HCT116 (cell line): ENCODE data around the gene PRM1. TPM values are rescaled to one million over a fixed set of nuclear protein-coding genes. Genes with fewer than 3 reads are reported as not detected.

Experiments
- ATAC-seq: fragments of 200-7000 bp; cut with Tn5 transposase; 2 replicates; pipeline ENCODE4 v1.9.1; 2020; ENCODE audit warnings: mild to moderate bottlenecking, moderate library complexity
- BruUV-seq: library from RNA; stranded (reverse); fragments of 400-500 nt; replicated peaks from 2 replicates; lab custom pipeline; 2021; lab: Mats Ljungman, UMichigan
- CTCF ChIA-PET: fragments of 300-600 bp; sonication (Branson Sonifier 250); formaldehyde crosslinking; loops from one replicate; lab custom pipeline; 2021; ENCODE audit warnings: antibody characterized with exemption; lab: Charles Lee
- POLR2A ChIA-PET: fragments of 300-600, 350-600 bp; sonication (Branson Sonifier 250); formaldehyde crosslinking; loops from one replicate; lab custom pipeline; 2021; ENCODE audit warnings: antibody characterized with exemption; lab: Charles Lee
- RAD21 ChIA-PET, 2 experiments: fragments of 300-600 bp; sonication (Branson Sonifier 250); formaldehyde crosslinking; loops; one replicate each; lab custom pipeline; 2023; ENCODE audit warnings: low total read pairs in 2 of 2; ENCODE audit not compliant: uncharacterized antibody in 2 of 2, unreplicated experiment in 2 of 2, low non-redundant PET in 1 of 2; lab: Charles Lee
- DNase-seq: peaks from one replicate; pipeline ENCODE4 v3.0.0-alpha.2; 2010; ENCODE audit warnings: low read depth, low spot score
- H2AFZ ChIP-seq: fragments of 200-600 bp; shearing (Covaris generic), sonication (generic); 2 replicates; pipeline ENCODE4 v1.6.1; 2017; ENCODE audit warnings: low read depth, mixed run types, mixed read lengths, antibody characterized with exemption, low read length; ENCODE audit not compliant: poor library complexity, severe bottlenecking
- H3K27ac ChIP-seq: 2 replicates; pipeline ENCODE4 v1.5.1; 2012; ENCODE audit warnings: low read depth, low read length
- H3K27me3 ChIP-seq: fragments of 200-600 bp; sonication (generic); 2 replicates; pipeline ENCODE4 v1.6.1; 2016; ENCODE audit warnings: mixed run types, low read length, mixed read lengths; ENCODE audit not compliant: insufficient read depth
- H3K36me3 ChIP-seq, 2 experiments: fragments of 200-500 bp in 1 of 2; fragments of 200-600 bp in 1 of 2; sonication (Bioruptor generic) in 1 of 2; sonication (generic) in 1 of 2; 2 replicates each; pipeline versions ENCODE4 v1.5.1 to v1.6.1; 2014 to 2016; ENCODE audit warnings: low read length in 2 of 2, inconsistent platforms in 1 of 2, mixed read lengths in 1 of 2, mixed run types in 1 of 2; ENCODE audit not compliant: insufficient read depth in 2 of 2, control insufficient read depth in 1 of 2
- H3K4me1 ChIP-seq, 2 experiments: fragments of 200-600 bp in 1 of 2; sonication (generic) in 1 of 2; 2 replicates each; pipeline versions ENCODE4 v1.5.1 to v1.6.1; 2012 to 2017; ENCODE audit warnings: low read length in 2 of 2, inconsistent platforms in 1 of 2, mild to moderate bottlenecking in 1 of 2, mixed read lengths in 1 of 2, mixed run types in 1 of 2, moderate library complexity in 1 of 2; ENCODE audit not compliant: insufficient read depth in 2 of 2, control insufficient read depth in 1 of 2
- H3K4me2 ChIP-seq: fragments of 200-600 bp; sonication (generic); 2 replicates; pipeline ENCODE4 v1.6.1; 2017; ENCODE audit warnings: mixed run types, low read length, mixed read lengths
- H3K4me3 ChIP-seq, 2 experiments: fragments of 200-600 bp in 1 of 2; sonication (generic) in 1 of 2; replicated peaks in 1 of 2; 2 replicates each; pipeline ENCODE4 v1.5.1; 2011 to 2016; ENCODE audit warnings: low read length in 2 of 2, control low read depth in 1 of 2, low read depth in 1 of 2, mild to moderate bottlenecking in 1 of 2, mixed read lengths in 1 of 2, mixed run types in 1 of 2
- H3K79me2 ChIP-seq: fragments of 200-600 bp; sonication (generic); 2 replicates; pipeline ENCODE4 v1.6.1; 2017; ENCODE audit warnings: mild to moderate bottlenecking, mixed run types, low read length, moderate library complexity, mixed read lengths; ENCODE audit not compliant: insufficient read depth
- H3K9ac ChIP-seq: fragments of 200-600 bp; sonication (generic); 2 replicates; pipeline ENCODE4 v1.6.1; 2016; ENCODE audit warnings: low read length, mixed read lengths
- H3K9me2 ChIP-seq: fragments of 200-600 bp; sonication (generic), shearing (Covaris generic); 2 replicates; pipeline ENCODE4 v1.6.1; 2017; ENCODE audit warnings: mixed run types, mild to moderate bottlenecking, moderate library complexity; ENCODE audit not compliant: insufficient read depth
- H3K9me3 ChIP-seq, 2 experiments: fragments of 200-500 bp in 1 of 2; fragments of 200-600 bp in 1 of 2; sonication (Bioruptor generic) in 1 of 2; sonication (generic) in 1 of 2; 2 replicates each; pipeline ENCODE4 v1.6.1; 2014 to 2017; ENCODE audit warnings: low read length in 2 of 2, mixed read lengths in 2 of 2, inconsistent platforms in 1 of 2, low read depth in 1 of 2, mild to moderate bottlenecking in 1 of 2, mixed run types in 1 of 2, moderate library complexity in 1 of 2; ENCODE audit not compliant: control insufficient read depth in 1 of 2, insufficient read depth in 1 of 2
- H4K20me1 ChIP-seq: fragments of 200-600 bp; sonication (generic), shearing (Covaris generic); 2 replicates; pipeline ENCODE4 v1.6.1; 2017; ENCODE audit warnings: mixed run types, mild to moderate bottlenecking, moderate library complexity; ENCODE audit not compliant: insufficient read depth
- CBX3 ChIP-seq: IDR thresholded peaks from 2 replicates; pipeline ENCODE4 v1.6.1; 2012; ENCODE audit warnings: low read depth
- CEBPB ChIP-seq: IDR thresholded peaks from 2 replicates; pipeline ENCODE4 v1.6.1; 2012; ENCODE audit warnings: low read depth
- EGR1 ChIP-seq: IDR thresholded peaks from 2 replicates; pipeline ENCODE4 v1.6.1; 2012; ENCODE audit warnings: low read depth
- JUND ChIP-seq: IDR thresholded peaks from 2 replicates; pipeline ENCODE4 v1.6.1; 2012
- RAD21 ChIP-seq: IDR thresholded peaks from 2 replicates; pipeline ENCODE4 v1.6.1; 2012; ENCODE audit warnings: low read depth, mild to moderate bottlenecking
- SIN3A ChIP-seq: IDR thresholded peaks from 2 replicates; pipeline ENCODE4 v1.6.1; 2012; ENCODE audit warnings: low read depth
- TCF7L2 ChIP-seq: IDR thresholded peaks from 2 replicates; pipeline ENCODE4 v1.7.0; 2011; ENCODE audit warnings: borderline replicate concordance, inconsistent platforms; ENCODE audit not compliant: insufficient read depth, insufficient read length; ENCODE audit errors: extremely low read depth
- intact Hi-C: fragments of 100-400 bp; cut with micrococcal nuclease; formaldehyde crosslinking; loops from 2 replicates; pipeline ENCODE4 v1.10.0; 2022
- total RNA-seq: library from RNA; stranded (reverse); gene quantifications from one replicate; pipeline ENCODE4 v1.2.1, GENCODE V29; 2021; ENCODE audit not compliant: unreplicated experiment
- TF ChIP-seq, protein P1 (sequence below): IDR thresholded peaks from 2 replicates; pipeline ENCODE4 v1.6.1; 2011; ENCODE audit warnings: mild to moderate bottlenecking, low read length, moderate library complexity; ENCODE audit not compliant: insufficient replicate concordance; ENCODE audit errors: extremely low read depth

PRM1 gene
- total RNA-seq, 1 experiment from 2014 or later = not detected

DNA sequence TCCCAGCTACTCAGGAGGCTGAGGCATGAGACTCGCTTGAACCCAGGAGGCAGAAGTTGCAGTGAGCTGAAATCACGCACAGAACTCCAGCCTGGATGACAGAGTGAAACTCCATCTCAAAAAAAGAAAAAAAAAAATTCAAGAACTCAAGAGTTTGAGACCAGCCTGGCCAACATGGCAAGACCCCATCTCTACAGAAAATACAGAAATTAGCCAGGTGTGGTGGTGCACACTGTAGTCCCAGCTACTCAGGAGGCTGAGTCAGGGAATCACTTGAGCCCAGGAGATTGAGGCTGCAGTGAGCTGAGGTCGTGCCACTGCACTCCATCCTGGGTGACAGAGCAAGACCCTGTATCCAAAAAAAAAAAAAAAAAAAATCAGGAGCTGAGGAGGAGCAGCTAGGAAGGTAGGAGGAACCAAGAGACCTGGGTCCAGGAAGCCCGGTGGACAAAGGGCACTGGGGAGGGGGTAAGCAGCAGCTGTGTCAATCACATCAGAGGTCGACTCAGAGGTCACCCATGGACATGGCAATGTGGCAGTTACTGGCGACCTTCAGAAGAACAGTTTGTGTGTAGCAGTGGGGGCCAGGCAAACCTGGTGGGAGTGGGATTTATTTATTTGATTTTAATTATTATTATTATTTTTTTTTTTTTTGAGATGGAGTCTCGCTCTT, 11.1 kb upstream of the PRM1 start:
- no peak overlapping the region for H2AFZ ChIP-seq
- POLR2A ChIA-PET = no interaction called here
- CTCF ChIA-PET = interaction anchor here (0.5 to 0.7 kb wide), 2 partner anchors 34 to 330 kb away, joined by 3 to 7 read pairs; no protein-coding TSS in a partner anchor
- no peak overlapping the region for H3K27ac ChIP-seq
- no TSS peak for BruUV-seq
- intact Hi-C loops = no loop called here
- H4K20me1 ChIP-seq = no peaks in the 10 kb centered on the region
- no peaks in the 10 kb centered on the region for H3K9me2 ChIP-seq
- H3K79me2 ChIP-seq = no peaks in the 10 kb centered on the region
- RAD21 ChIA-PET = no interaction called here
- H3K4me3 ChIP-seq = no peak overlapping the region
- ATAC-seq (no peak), DNase-seq (no peak)
- H3K36me3 ChIP-seq = no peaks in the 10 kb centered on the region
- no peaks in the 10 kb centered on the region for H3K27me3 ChIP-seq
- H3K4me1 ChIP-seq = no peaks in the 10 kb centered on the region
- no peak overlapping the region for H3K4me2 ChIP-seq
- TF ChIP-seq EGR1 (no peak), TCF7L2 (no peak), SIN3A (no peak), CEBPB (no peak), RAD21 (no peak), CBX3 (no peak), JUND (no peak)
- TF ChIP-seq, protein P1, sequence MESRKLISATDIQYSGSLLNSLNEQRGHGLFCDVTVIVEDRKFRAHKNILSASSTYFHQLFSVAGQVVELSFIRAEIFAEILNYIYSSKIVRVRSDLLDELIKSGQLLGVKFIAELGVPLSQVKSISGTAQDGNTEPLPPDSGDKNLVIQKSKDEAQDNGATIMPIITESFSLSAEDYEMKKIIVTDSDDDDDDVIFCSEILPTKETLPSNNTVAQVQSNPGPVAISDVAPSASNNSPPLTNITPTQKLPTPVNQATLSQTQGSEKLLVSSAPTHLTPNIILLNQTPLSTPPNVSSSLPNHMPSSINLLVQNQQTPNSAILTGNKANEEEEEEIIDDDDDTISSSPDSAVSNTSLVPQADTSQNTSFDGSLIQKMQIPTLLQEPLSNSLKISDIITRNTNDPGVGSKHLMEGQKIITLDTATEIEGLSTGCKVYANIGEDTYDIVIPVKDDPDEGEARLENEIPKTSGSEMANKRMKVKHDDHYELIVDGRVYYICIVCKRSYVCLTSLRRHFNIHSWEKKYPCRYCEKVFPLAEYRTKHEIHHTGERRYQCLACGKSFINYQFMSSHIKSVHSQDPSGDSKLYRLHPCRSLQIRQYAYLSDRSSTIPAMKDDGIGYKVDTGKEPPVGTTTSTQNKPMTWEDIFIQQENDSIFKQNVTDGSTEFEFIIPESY = no peak
- no peaks in the 10 kb centered on the region for H3K9me3 ChIP-seq
- no peak overlapping the region for H3K9ac ChIP-seq
